Adrenal gland (tissue), 12 donors: ENCODE measurements around the gene CACHD1. TPM values are rescaled to one million over a fixed set of nuclear protein-coding genes. Genes with fewer than 3 reads are reported as not detected.
A peak's percentile ranks its signal among the peaks of the same experiment; 100 is the strongest.
"Not testable (repeated sequence)": the region's sequence is repeated elsewhere in the genome, so short reads cannot be mapped to it uniquely, and the experiment has no call there.

Experiments used
- DNase-seq, 7 donors: peaks; one replicate each; pipeline ENCODE4 v3.0.0-alpha.2; 2019 to 2020
- H3K27ac ChIP-seq, 5 donors: fragments of 200-600 bp; sonication (generic) in 4 of 5; 1 replicate in 3 of 5; 2 replicates in 2 of 5; pipeline versions ENCODE4 v1.5.1 to v1.8.0; 2016 to 2020; ENCODE audit warnings: mild to moderate bottlenecking in 1 of 5
- H3K27me3 ChIP-seq: fragments of 200-600 bp; 2 replicates; pipeline ENCODE4 v1.8.0; 2021
- H3K36me3 ChIP-seq, 2 donors: fragments of 200-600 bp; replicated peaks in 1 of 2; 1 replicate in 1 of 2; 2 replicates in 1 of 2; pipeline versions ENCODE4 v1.5.1 to v1.8.0; 2018 to 2022
- H3K4me1 ChIP-seq, 2 donors: fragments of 200-600 bp; replicated peaks in 1 of 2; 1 replicate in 1 of 2; 2 replicates in 1 of 2; pipeline versions ENCODE4 v1.5.1 to v1.8.0; 2018 to 2021
- H3K4me3 ChIP-seq, 4 donors: fragments of 200-600 bp; sonication (generic) in 3 of 4; one replicate each; pipeline ENCODE4 v1.5.1; 2016 to 2018
- H3K9me3 ChIP-seq, 3 donors: fragments of 200-600 bp; sonication (generic) in 1 of 3; replicated peaks in 1 of 3; 1 replicate in 2 of 3; 2 replicates in 1 of 3; pipeline versions ENCODE4 v1.5.1 to v1.8.0; 2016 to 2021
- CTCF ChIP-seq, 6 experiments: fragments of 450-650 bp in 4 of 6; fragments of 200-600 bp in 2 of 6; sonication (generic) in 1 of 6; IDR thresholded peaks; 1 replicate in 5 of 6; 2 replicates in 1 of 6; pipeline versions ENCODE4 v1.5.1 to v1.8.0; 2016 to 2021; ENCODE audit warnings: antibody characterized with exemption in 6 of 6, mild to moderate bottlenecking in 2 of 6, moderate library complexity in 1 of 6
- POLR2A ChIP-seq, 2 donors: fragments of 450-650 bp; IDR thresholded peaks; one replicate each; pipeline ENCODE4 v1.6.1; 2017; ENCODE audit warnings: antibody characterized with exemption in 2 of 2, mild to moderate bottlenecking in 2 of 2, moderate library complexity in 1 of 2
- WGBS, 4 donors: extraction: QIAGEN DNeasy Blood & Tissue Kit in 2 of 4; methylation state at CpG; one replicate each; pipeline versions ENCODE4 v1.1.5 to v1.1.7; 2013 to 2017; 5-methylcytosine and 5-hydroxymethylcytosine counted together
- intact Hi-C, 2 donors: fragments of 100-400 bp; cut with DNase I; formaldehyde crosslinking; loops; one replicate each; pipeline versions ENCODE4 v1.14.1 to v1.15.0; 2022 to 2023
- polyA plus RNA-seq, 3 donors: library from polyadenylated mRNA; stranded (reverse); fragments of 200-250 nt in 2 of 3; fragments of 350-450 nt in 1 of 3; fragmentation: Illumina TruSeq in 1 of 3; extraction: RNeasy Lipid Tissue Mini Kit (QIAGEN cat#74804) in 1 of 3; gene quantifications; one replicate each; pipeline ENCODE4 v1.2.3, GENCODE V29; 2013 to 2014
- total RNA-seq, 9 donors: library from RNA; depleted of rRNA in 4 of 9; stranded (reverse); fragments of >200 nt in 4 of 9; fragments of 120-200 nt in 1 of 9; fragmentation: NEBNext Ultra II Directional in 1 of 9; extraction: Animal tissue kit (Norgen Biotek cat#: 25700) in 1 of 9; gene quantifications; one replicate each; pipeline versions ENCODE4 v1.1.0 to v1.2.4, GENCODE V29; 2013 to 2023
- donor health status: healthy with polysubstance abuse.
- donor health status: Bipolar disorder and iron deficiency.
- donor health status: DM: yes; HTN: yes; CAD: no.
- donor health status: DM: no; HTN: no; CAD: no.
- donor health status: DM: no; HTN: no; CAD: no.
- donor health status: DM: yes; HTN: yes; CAD: no.

Gene CACHD1
- total and polyA plus RNA-seq, 12 donors = 14.8 to 43.1 (median 24.0) TPM

- Histone ChIP-seq H3K27ac (no peak overlapping the region), H3K27me3 (no peaks in the 10 kb centered on the region), H3K4me1 (peaks cover 7 to 30% of the 10 kb centered on the region in 2 donors), H3K36me3 (no peaks in the 10 kb centered on the region), H3K4me3 (no peak overlapping the region), H3K9me3 (no peaks in the 10 kb centered on the region)
- 84 to 88% (median 87%) methylated on average over 3 of the region's 3 CpGs for WGBS, 4 donors
- intact Hi-C loops = no loop called here
- no peak for TF ChIP-seq CTCF (IDR thresholded peaks at IDR 0.05)
- no peak for TF ChIP-seq POLR2A (IDR thresholded peaks at IDR 0.05)
- DNase-seq = no peak
Measured at GRCh38 chr1:64599242-64599641, 129.3 kb downstream of the CACHD1 start.

- Histone ChIP-seq H3K4me3 (no peak overlapping the region), H3K27me3 (no peaks in the 10 kb centered on the region), H3K4me1 (peaks cover 0 to 12% of the 10 kb centered on the region in 2 donors), H3K9me3 (no peaks in the 10 kb centered on the region), H3K36me3 (no peaks in the 10 kb centered on the region), H3K27ac (no peak overlapping the region)
- TF ChIP-seq POLR2A (IDR thresholded peaks at IDR 0.05) = no peak
- TF ChIP-seq CTCF (IDR thresholded peaks at IDR 0.05) = no peak
- intact Hi-C loops = no loop called here
- DNase-seq = peak in 2 of 7 donors; percentile 17 to 20
- WGBS, 4 donors = 39 to 54% (median 48%) methylated on average over 3 of the region's 3 CpGs
Measured at GRCh38 chr1:64601207-64601606, 131.3 kb downstream of the CACHD1 start.

- Histone ChIP-seq H3K36me3 (no peaks in the 10 kb centered on the region), H3K4me3 (no peak overlapping the region), H3K4me1 (no peaks in the 10 kb centered on the region), H3K27me3 (no peaks in the 10 kb centered on the region), H3K27ac (no peak overlapping the region), H3K9me3 (no peaks in the 10 kb centered on the region)
- TF ChIP-seq CTCF (IDR thresholded peaks at IDR 0.05) (no peak), POLR2A (IDR thresholded peaks at IDR 0.05) (no peak)
- intact Hi-C loops = no loop called here
- 31 to 67% (median 54%) methylated on average over 1 of the region's 1 CpG for WGBS, 4 donors
- DNase-seq = no peak
Measured at GRCh38 chr1:64608005-64608650, 138.2 kb downstream of the CACHD1 start.

- intact Hi-C loops = no loop called here
- Histone ChIP-seq H3K4me1 (no peaks in the 10 kb centered on the region), H3K4me3 (no peak overlapping the region), H3K36me3 (no peaks in the 10 kb centered on the region), H3K27me3 (no peaks in the 10 kb centered on the region), H3K9me3 (no peaks in the 10 kb centered on the region), H3K27ac (no peak overlapping the region)
- 93 to 96% (median 95%) methylated on average over 6 of the region's 6 CpGs for WGBS, 4 donors
- no peak for DNase-seq
- TF ChIP-seq CTCF (IDR thresholded peaks at IDR 0.05) (no peak), POLR2A (IDR thresholded peaks at IDR 0.05) (no peak)
Measured at GRCh38 chr1:64608651-64609048, 138.7 kb downstream of the CACHD1 start.

- H3K27me3 ChIP-seq, DNase-seq, H3K27ac ChIP-seq, H3K4me3 ChIP-seq, intact Hi-C loops, H3K36me3 ChIP-seq, H3K4me1 ChIP-seq, H3K9me3 ChIP-seq: not testable (repeated sequence)
- whole genome bisulfite sequencing, 4 donors = 79 to 92% (median 90%) methylated on average over 2 to 3 of the region's 3 CpGs
Measured at GRCh38 chr1:64610950-64611349, 141.0 kb downstream of the CACHD1 start.
